GM23338 (cell line): ENCODE data around the gene LATS2. TPM values are rescaled to one million over a fixed set of nuclear protein-coding genes. Genes with fewer than 3 reads are reported as not detected.

Experiments used
- ATAC-seq: fragments of 200-7000 bp; cut with Tn5 transposase; 3 replicates; pipeline ENCODE4 v1.9.1; 2020
- DNase-seq: peaks from one replicate; pipeline ENCODE4 v3.0.0-alpha.2; 2015; ENCODE audit warnings: low spot score
- H2AFZ ChIP-seq: fragments of 200-600 bp; sonication (generic); 2 replicates; pipeline ENCODE4 v1.8.0; 2016; ENCODE audit warnings: antibody characterized with exemption, mild to moderate bottlenecking, moderate library complexity
- H3F3A ChIP-seq: fragments of 200-600 bp; sonication (generic); replicated peaks from 2 replicates; pipeline ENCODE4 v1.8.0; 2017; ENCODE audit warnings: antibody characterized with exemption, mixed run types, low read depth
- H3K27ac ChIP-seq: fragments of 200-600 bp; sonication (generic); 2 replicates; pipeline ENCODE4 v1.6.1; 2016; ENCODE audit warnings: low read depth
- H3K27me3 ChIP-seq: fragments of 200-600 bp; sonication (generic); 2 replicates; pipeline ENCODE4 v1.8.0; 2016; ENCODE audit warnings: mild to moderate bottlenecking, mixed run types, moderate library complexity; ENCODE audit not compliant: insufficient read depth
- H3K36me3 ChIP-seq: fragments of 200-600 bp; sonication (generic); 2 replicates; pipeline ENCODE4 v1.8.0; 2016; ENCODE audit warnings: mild to moderate bottlenecking; ENCODE audit not compliant: insufficient read depth
- H3K4me1 ChIP-seq: fragments of 200-600 bp; sonication (generic); 2 replicates; pipeline ENCODE4 v1.8.0; 2016; ENCODE audit warnings: mild to moderate bottlenecking, moderate library complexity; ENCODE audit not compliant: insufficient read depth
- H3K4me2 ChIP-seq: fragments of 200-600 bp; sonication (generic); 2 replicates; pipeline ENCODE4 v1.7.1; 2017; ENCODE audit warnings: mixed run types
- H3K4me3 ChIP-seq: fragments of 200-600 bp; sonication (generic); 2 replicates; pipeline ENCODE4 v1.6.1; 2016; ENCODE audit warnings: mixed run types
- H3K79me2 ChIP-seq: fragments of 200-600 bp; sonication (generic); replicated peaks from 2 replicates; pipeline ENCODE4 v1.8.0; 2017; ENCODE audit warnings: mild to moderate bottlenecking; ENCODE audit not compliant: insufficient read depth
- H3K9me2 ChIP-seq: fragments of 200-600 bp; sonication (generic); 2 replicates; pipeline ENCODE4 v1.8.0; 2017; ENCODE audit not compliant: insufficient read depth
- H4K20me1 ChIP-seq: fragments of 200-600 bp; sonication (generic); replicated peaks from 2 replicates; pipeline ENCODE4 v1.8.0; 2017; ENCODE audit warnings: mild to moderate bottlenecking; ENCODE audit not compliant: insufficient read depth
- H3K27ac Mint-ChIP-seq: 2 replicates; pipeline ENCODE4 v1.8.0; 2020; ENCODE audit warnings: inconsistent platforms, mild to moderate bottlenecking, moderate library complexity, mixed read lengths
- H3K27me3 Mint-ChIP-seq: 3 replicates; pipeline ENCODE4 v1.8.0; 2022; ENCODE audit warnings: low read depth, mild to moderate bottlenecking, moderate library complexity, mixed read lengths, inconsistent platforms; ENCODE audit not compliant: insufficient read depth, poor library complexity
- H3K36me3 Mint-ChIP-seq: 3 replicates; pipeline ENCODE4 v1.8.0; 2021; ENCODE audit warnings: low read depth, mild to moderate bottlenecking, inconsistent platforms, moderate library complexity, mixed read lengths
- H3K4me1 Mint-ChIP-seq: 3 replicates; pipeline ENCODE4 v1.8.0; 2020; ENCODE audit warnings: mild to moderate bottlenecking, inconsistent platforms, mixed read lengths
- H3K4me3 Mint-ChIP-seq: 3 replicates; pipeline ENCODE4 v1.8.0; 2021; ENCODE audit warnings: moderate library complexity, mild to moderate bottlenecking, inconsistent platforms, mixed read lengths
- H3K9me3 Mint-ChIP-seq: 3 replicates; pipeline ENCODE4 v1.8.0; 2020; ENCODE audit warnings: moderate library complexity, mild to moderate bottlenecking, inconsistent platforms, mixed read lengths
- CREB1 ChIP-seq: fragments of 250-450 bp; sonication (Bioruptor Pico); IDR thresholded peaks from 2 replicates; pipeline ENCODE4 v1.5.0; 2020; ENCODE audit warnings: low read depth, mild to moderate bottlenecking, moderate library complexity
- EZH2phosphoT487 ChIP-seq: fragments of 200-600 bp; sonication (generic); IDR thresholded peaks from one replicate; pipeline ENCODE4 v1.8.1; 2018; ENCODE audit warnings: antibody characterized with exemption; ENCODE audit not compliant: unreplicated experiment
- JUNB ChIP-seq: IDR thresholded peaks from one replicate; pipeline ENCODE4 v1.6.1; 2016; ENCODE audit warnings: antibody characterized with exemption; ENCODE audit not compliant: unreplicated experiment
- NANOG ChIP-seq: IDR thresholded peaks from 2 replicates; pipeline ENCODE4 v1.6.1; 2016; ENCODE audit warnings: antibody characterized with exemption, borderline replicate concordance
- STAT1 ChIP-seq: IDR thresholded peaks from one replicate; pipeline ENCODE4 v1.6.1; 2016; ENCODE audit warnings: antibody characterized with exemption; ENCODE audit not compliant: unreplicated experiment
- ZNF331 ChIP-seq: fragments of 250-450 bp; sonication (Bioruptor Pico); IDR thresholded peaks from 2 replicates; pipeline ENCODE4 v1.5.0; 2020; ENCODE audit warnings: low read depth, mild to moderate bottlenecking, moderate library complexity
- polyA plus RNA-seq: library from polyadenylated mRNA; unstranded; fragments of >200 nt; fragmentation: Nextera tagmentation; extraction: Ambion mirVana; gene quantifications from 2 replicates; pipeline ENCODE4 v1.2.1, GENCODE V29; 2016
- total RNA-seq: library from RNA; depleted of rRNA; stranded (reverse); fragments of >200 nt; shearing (Covaris generic); gene quantifications from 2 replicates; pipeline ENCODE4 v1.2.3, GENCODE V29; 2014
- TF ChIP-seq, protein P1 (sequence below): IDR thresholded peaks from one replicate; pipeline ENCODE4 v1.6.1; 2018; ENCODE audit warnings: antibody characterized with exemption; ENCODE audit not compliant: unreplicated experiment
- TF ChIP-seq, protein P2 (sequence below): IDR thresholded peaks from 2 replicates; pipeline ENCODE4 v1.6.1; 2016; ENCODE audit warnings: antibody characterized with exemption

LATS2 gene
- total and polyA plus RNA-seq, 2 experiments from 2014 or later: 10.5 to 25.4 TPM

DNA sequence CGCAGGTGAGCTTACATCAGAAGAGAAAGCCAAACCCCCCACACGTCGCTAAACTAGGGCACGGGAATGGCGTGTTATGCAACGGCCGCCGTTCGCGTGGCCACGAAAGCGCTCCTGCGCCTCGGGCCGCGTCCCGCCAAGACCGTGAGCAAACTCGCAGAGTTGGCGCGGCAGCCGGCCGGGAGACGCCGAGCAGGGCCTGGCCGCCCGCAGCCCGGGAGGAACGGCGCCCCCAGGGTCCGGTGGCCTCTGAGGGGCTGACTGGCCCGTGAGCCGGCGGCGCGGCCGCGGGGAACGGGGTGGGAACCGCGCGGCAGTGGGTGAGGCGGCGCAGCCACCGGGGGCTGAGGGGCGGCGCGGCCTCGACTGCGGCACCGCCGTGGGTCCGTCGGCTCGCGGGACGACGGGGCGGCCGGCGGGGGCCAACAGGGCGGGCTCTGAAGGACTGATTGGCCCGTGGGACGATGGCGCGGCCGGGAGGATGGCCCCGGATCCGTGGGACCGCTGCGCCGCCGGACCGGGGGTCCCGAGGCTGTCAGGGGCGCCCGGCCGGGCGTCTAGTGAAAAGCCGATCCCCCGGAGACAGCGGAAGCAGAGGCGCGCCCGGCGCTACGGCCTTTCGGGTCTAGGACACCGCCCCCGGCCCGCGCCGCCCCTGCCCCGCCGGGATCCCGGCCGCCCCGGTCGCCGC, 903 bp downstream of the LATS2 start:
- H3K36me3 Mint-ChIP-seq: peaks cover 14% of the 10 kb centered on the region; the same call in 2 of the 3 replicates
- H2AFZ ChIP-seq: no peak overlapping the region

DNA sequence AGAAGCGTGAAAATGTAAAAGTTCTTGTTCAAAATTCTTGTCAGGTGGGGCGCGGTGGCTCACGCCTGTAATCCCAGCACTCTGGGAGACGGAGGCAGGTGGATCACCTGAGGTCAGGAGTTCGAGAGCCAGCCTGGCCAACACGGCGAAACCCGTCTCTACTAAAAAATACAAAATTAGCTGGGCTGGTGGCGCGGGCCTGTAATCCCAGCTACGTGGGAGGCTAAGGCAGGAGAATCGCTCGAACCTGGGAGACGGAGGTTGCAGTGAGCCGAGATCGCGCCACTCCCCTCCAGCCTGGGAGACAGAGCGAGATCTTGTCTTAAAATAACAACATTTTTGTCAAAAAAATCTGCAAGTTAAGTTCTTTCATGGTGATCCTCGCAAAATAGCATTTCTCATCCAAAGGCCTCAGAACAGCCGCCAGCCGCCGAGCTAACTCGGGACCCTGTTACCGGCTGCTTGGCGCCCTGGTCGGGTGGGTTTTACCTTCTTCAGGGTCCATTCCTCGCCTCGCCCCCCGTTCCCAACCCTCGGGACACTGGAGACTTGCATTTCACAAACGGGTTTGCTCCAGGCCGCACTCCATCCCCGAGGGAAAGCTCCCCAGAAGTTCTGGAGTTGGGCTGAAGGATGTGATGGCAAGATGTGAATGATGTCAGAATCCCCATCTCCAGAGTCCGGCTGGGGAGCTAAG, 1.6 kb downstream of the LATS2 start:
- Histone ChIP-seq H3K4me3 (peak overlapping the region; percentile 84), H4K20me1 (peaks cover 18% of the 10 kb centered on the region), H3F3A (peaks cover 4% of the 10 kb centered on the region; the same call in 1 of the 2 replicates), H3K27me3 (no peaks in the 10 kb centered on the region), H2AFZ (no peak overlapping the region), H3K36me3 (no peaks in the 10 kb centered on the region), H3K4me1 (peaks cover 40% of the 10 kb centered on the region), H3K4me2 (peak overlapping the region; percentile 88), H3K27ac (peak overlapping the region; percentile 29; the same call in 1 of the 2 replicates), H3K79me2 (peaks cover 57% of the 10 kb centered on the region), H3K9me2 (no peaks in the 10 kb centered on the region)
- ATAC-seq (peak; percentile 4), DNase-seq (no peak)
- H3K4me1 Mint-ChIP-seq: peaks cover 46% of the 10 kb centered on the region
- no peaks in the 10 kb centered on the region; the same call in 2 of the 3 replicates for H3K9me3 Mint-ChIP-seq
- H3K36me3 Mint-ChIP-seq: peaks cover 14% of the 10 kb centered on the region; the same call in 2 of the 3 replicates
- 0 out of 2 replicates have a peak overlapping the region, but pooled peaks have one; percentile 52 for H3K27ac Mint-ChIP-seq
- peak overlapping the region; percentile 86 for H3K4me3 Mint-ChIP-seq
- H3K27me3 Mint-ChIP-seq: peaks cover 14% of the 10 kb centered on the region
- TF ChIP-seq CREB1: 0 out of 2 replicates have a peak, but pooled peaks have one; percentile 24
- TF ChIP-seq, protein P1, sequence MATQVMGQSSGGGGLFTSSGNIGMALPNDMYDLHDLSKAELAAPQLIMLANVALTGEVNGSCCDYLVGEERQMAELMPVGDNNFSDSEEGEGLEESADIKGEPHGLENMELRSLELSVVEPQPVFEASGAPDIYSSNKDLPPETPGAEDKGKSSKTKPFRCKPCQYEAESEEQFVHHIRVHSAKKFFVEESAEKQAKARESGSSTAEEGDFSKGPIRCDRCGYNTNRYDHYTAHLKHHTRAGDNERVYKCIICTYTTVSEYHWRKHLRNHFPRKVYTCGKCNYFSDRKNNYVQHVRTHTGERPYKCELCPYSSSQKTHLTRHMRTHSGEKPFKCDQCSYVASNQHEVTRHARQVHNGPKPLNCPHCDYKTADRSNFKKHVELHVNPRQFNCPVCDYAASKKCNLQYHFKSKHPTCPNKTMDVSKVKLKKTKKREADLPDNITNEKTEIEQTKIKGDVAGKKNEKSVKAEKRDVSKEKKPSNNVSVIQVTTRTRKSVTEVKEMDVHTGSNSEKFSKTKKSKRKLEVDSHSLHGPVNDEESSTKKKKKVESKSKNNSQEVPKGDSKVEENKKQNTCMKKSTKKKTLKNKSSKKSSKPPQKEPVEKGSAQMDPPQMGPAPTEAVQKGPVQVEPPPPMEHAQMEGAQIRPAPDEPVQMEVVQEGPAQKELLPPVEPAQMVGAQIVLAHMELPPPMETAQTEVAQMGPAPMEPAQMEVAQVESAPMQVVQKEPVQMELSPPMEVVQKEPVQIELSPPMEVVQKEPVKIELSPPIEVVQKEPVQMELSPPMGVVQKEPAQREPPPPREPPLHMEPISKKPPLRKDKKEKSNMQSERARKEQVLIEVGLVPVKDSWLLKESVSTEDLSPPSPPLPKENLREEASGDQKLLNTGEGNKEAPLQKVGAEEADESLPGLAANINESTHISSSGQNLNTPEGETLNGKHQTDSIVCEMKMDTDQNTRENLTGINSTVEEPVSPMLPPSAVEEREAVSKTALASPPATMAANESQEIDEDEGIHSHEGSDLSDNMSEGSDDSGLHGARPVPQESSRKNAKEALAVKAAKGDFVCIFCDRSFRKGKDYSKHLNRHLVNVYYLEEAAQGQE: no peak

More for the DNA sequence above, 903 bp downstream of the LATS2 start:
- Histone ChIP-seq H3K27me3 (no peaks in the 10 kb centered on the region), H3K4me3 (peak overlapping the region; percentile 84), H3K27ac (peak overlapping the region; percentile 95; the same call in 1 of the 2 replicates), H3F3A (peaks cover 4% of the 10 kb centered on the region; the same call in 1 of the 2 replicates), H3K79me2 (peaks cover 50% of the 10 kb centered on the region), H3K36me3 (no peaks in the 10 kb centered on the region), H3K9me2 (no peaks in the 10 kb centered on the region), H3K4me2 (peak overlapping the region; percentile 88), H4K20me1 (peaks cover 17% of the 10 kb centered on the region), H3K4me1 (peaks cover 40% of the 10 kb centered on the region)
- H3K27me3 Mint-ChIP-seq: peaks cover 12% of the 10 kb centered on the region
- peak; percentile 67 for DNase-seq
- TF ChIP-seq JUNB: no peak
- no peak for TF ChIP-seq ZNF331 (CRISPR knock-in tag)
- TF ChIP-seq CREB1: no peak
- TF ChIP-seq, protein P2, sequence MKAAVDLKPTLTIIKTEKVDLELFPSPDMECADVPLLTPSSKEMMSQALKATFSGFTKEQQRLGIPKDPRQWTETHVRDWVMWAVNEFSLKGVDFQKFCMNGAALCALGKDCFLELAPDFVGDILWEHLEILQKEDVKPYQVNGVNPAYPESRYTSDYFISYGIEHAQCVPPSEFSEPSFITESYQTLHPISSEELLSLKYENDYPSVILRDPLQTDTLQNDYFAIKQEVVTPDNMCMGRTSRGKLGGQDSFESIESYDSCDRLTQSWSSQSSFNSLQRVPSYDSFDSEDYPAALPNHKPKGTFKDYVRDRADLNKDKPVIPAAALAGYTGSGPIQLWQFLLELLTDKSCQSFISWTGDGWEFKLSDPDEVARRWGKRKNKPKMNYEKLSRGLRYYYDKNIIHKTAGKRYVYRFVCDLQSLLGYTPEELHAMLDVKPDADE: no peak
- no peak for TF ChIP-seq EZH2phosphoT487
- no peak for TF ChIP-seq NANOG
- TF ChIP-seq, protein P1: no peak
- TF ChIP-seq STAT1: no peak
- H3K4me1 Mint-ChIP-seq: peaks cover 39% of the 10 kb centered on the region
- H3K9me3 Mint-ChIP-seq: no peaks in the 10 kb centered on the region; the same call in 2 of the 3 replicates
- peak overlapping the region; percentile 86 for H3K4me3 Mint-ChIP-seq
- H3K27ac Mint-ChIP-seq: 0 out of 2 replicates have a peak overlapping the region, but pooled peaks have one; percentile 52
- ATAC-seq: peak; percentile 13
